Neural cell (in vitro differentiated cells): ENCODE measurements around the gene CNTN4.

Experiments used
- EP300 ChIP-seq: fragments of 450-650 bp; conservative IDR thresholded peaks from 2 replicates; pipeline ENCODE4 v1.6.1; 2014; ENCODE audit warnings: antibody characterized with exemption, mild to moderate bottlenecking, moderate library complexity; ENCODE audit not compliant: poor library complexity, severe bottlenecking
- EZH2 ChIP-seq: fragments of 200-600, 300-800 bp; shearing (Covaris generic), sonication (generic); IDR thresholded peaks from 2 replicates; pipeline ENCODE4 v1.6.1; 2014; ENCODE audit warnings: antibody characterized with exemption, low read length, borderline replicate concordance, mild to moderate bottlenecking; ENCODE audit not compliant: insufficient read depth, poor library complexity, severe bottlenecking
- POLR2AphosphoS5 ChIP-seq: IDR thresholded peaks from 2 replicates; pipeline ENCODE4 v1.6.1; 2012
- SMC3 ChIP-seq: fragments of 450-650 bp; conservative IDR thresholded peaks from 2 replicates; pipeline ENCODE4 v1.6.1; 2014; ENCODE audit warnings: antibody characterized with exemption, mild to moderate bottlenecking, moderate library complexity; ENCODE audit not compliant: poor library complexity
- TAF1 ChIP-seq: IDR thresholded peaks from 2 replicates; pipeline ENCODE4 v1.6.1; 2012; ENCODE audit warnings: low read depth
- TF ChIP-seq, protein P1 (sequence below): fragments of 450-650 bp; IDR thresholded peaks from 2 replicates; pipeline ENCODE4 v1.5.1; 2014; ENCODE audit warnings: antibody characterized with exemption, mild to moderate bottlenecking, moderate library complexity; ENCODE audit not compliant: poor library complexity, severe bottlenecking
- TF ChIP-seq, protein P2 (sequence below): IDR thresholded peaks from 2 replicates; pipeline ENCODE4 v1.6.1; 2012; ENCODE audit warnings: borderline replicate concordance

DNA sequence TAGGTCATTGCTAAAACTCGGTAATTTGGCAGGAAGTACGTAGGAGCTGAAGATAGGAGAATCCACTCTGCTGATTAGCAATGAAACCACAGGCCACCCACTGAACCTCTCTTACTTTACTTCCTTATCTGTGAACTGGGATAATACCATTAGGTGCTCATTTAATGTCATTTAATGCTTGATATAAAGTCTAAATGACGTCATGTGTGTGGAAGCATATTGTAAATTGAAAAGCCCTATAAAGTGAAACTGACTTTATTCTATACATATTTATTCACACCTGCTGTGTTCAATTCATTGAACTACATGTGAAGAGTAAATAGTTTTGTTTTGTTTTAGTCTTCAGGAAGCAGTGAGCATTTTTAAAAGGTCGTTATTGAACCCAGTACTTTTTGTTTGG is 137.5 kb downstream of the CNTN4 start:
- TF ChIP-seq, protein P1, sequence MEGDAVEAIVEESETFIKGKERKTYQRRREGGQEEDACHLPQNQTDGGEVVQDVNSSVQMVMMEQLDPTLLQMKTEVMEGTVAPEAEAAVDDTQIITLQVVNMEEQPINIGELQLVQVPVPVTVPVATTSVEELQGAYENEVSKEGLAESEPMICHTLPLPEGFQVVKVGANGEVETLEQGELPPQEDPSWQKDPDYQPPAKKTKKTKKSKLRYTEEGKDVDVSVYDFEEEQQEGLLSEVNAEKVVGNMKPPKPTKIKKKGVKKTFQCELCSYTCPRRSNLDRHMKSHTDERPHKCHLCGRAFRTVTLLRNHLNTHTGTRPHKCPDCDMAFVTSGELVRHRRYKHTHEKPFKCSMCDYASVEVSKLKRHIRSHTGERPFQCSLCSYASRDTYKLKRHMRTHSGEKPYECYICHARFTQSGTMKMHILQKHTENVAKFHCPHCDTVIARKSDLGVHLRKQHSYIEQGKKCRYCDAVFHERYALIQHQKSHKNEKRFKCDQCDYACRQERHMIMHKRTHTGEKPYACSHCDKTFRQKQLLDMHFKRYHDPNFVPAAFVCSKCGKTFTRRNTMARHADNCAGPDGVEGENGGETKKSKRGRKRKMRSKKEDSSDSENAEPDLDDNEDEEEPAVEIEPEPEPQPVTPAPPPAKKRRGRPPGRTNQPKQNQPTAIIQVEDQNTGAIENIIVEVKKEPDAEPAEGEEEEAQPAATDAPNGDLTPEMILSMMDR, result no peak
- TF ChIP-seq POLR2AphosphoS5 (no peak), EP300 (no peak), EZH2 (no peak), SMC3 (no peak), TAF1 (no peak)
- TF ChIP-seq, protein P2, sequence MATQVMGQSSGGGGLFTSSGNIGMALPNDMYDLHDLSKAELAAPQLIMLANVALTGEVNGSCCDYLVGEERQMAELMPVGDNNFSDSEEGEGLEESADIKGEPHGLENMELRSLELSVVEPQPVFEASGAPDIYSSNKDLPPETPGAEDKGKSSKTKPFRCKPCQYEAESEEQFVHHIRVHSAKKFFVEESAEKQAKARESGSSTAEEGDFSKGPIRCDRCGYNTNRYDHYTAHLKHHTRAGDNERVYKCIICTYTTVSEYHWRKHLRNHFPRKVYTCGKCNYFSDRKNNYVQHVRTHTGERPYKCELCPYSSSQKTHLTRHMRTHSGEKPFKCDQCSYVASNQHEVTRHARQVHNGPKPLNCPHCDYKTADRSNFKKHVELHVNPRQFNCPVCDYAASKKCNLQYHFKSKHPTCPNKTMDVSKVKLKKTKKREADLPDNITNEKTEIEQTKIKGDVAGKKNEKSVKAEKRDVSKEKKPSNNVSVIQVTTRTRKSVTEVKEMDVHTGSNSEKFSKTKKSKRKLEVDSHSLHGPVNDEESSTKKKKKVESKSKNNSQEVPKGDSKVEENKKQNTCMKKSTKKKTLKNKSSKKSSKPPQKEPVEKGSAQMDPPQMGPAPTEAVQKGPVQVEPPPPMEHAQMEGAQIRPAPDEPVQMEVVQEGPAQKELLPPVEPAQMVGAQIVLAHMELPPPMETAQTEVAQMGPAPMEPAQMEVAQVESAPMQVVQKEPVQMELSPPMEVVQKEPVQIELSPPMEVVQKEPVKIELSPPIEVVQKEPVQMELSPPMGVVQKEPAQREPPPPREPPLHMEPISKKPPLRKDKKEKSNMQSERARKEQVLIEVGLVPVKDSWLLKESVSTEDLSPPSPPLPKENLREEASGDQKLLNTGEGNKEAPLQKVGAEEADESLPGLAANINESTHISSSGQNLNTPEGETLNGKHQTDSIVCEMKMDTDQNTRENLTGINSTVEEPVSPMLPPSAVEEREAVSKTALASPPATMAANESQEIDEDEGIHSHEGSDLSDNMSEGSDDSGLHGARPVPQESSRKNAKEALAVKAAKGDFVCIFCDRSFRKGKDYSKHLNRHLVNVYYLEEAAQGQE, result no peak
